GM21447 (cell line): Measurements from ENCODE around the gene GNB5.
"Not testable (repeated sequence)": the region's sequence is repeated elsewhere in the genome, so short reads cannot be mapped to it uniquely, and the experiment has no call there.

ENCODE experiments used
- ATAC-seq: cut with Tn5 transposase; IDR thresholded peaks from one replicate; pipeline ENCODE4 v1.9.1; 2021; ENCODE audit not compliant: unreplicated experiment

The GNB5 gene

GRCh38 chr15:52170199-52170598, 21.0 kb downstream of the GNB5 start:
- not testable (repeated sequence) for ATAC-seq

GRCh38 chr15:52165494-52166131, 25.6 kb downstream of the GNB5 start:
- ATAC-seq: not testable (repeated sequence)

GRCh38 chr15:52164631-52165265, 26.4 kb downstream of the GNB5 start:
- no peak for ATAC-seq

GRCh38 chr15:52163321-52164190, 27.6 kb downstream of the GNB5 start:
- ATAC-seq: no peak

GRCh38 chr15:52162876-52163275, 28.3 kb downstream of the GNB5 start:
- ATAC-seq: no peak

- no peak for ATAC-seq
These were observed 28.9 kb downstream of the GNB5 start for GRCh38 chr15:52162260-52162659.

- ATAC-seq: no peak
These were observed 29.7 kb downstream of the GNB5 start for GRCh38 chr15:52161406-52161966.

GRCh38 chr15:52159645-52160044, 31.5 kb downstream of the GNB5 start:
- ATAC-seq: no peak

GRCh38 chr15:52158084-52158765, 33.0 kb downstream of the GNB5 start:
- no peak for ATAC-seq

GRCh38 chr15:52155878-52156277, 35.3 kb downstream of the GNB5 start:
- ATAC-seq: no peak

- no peak for ATAC-seq
These were observed 36.0 kb downstream of the GNB5 start for GRCh38 chr15:52154896-52155865.

- no peak for ATAC-seq
These were observed 37.0 kb downstream of the GNB5 start for GRCh38 chr15:52153900-52154895.

GRCh38 chr15:52151353-52151752, 39.8 kb downstream of the GNB5 start:
- ATAC-seq: no peak

- ATAC-seq: no peak
These were observed 40.3 kb downstream of the GNB5 start for GRCh38 chr15:52150871-52151270.

GRCh38 chr15:52150043-52150825, 41.0 kb downstream of the GNB5 start:
- no peak for ATAC-seq

- no peak for ATAC-seq
These were observed 42.8 kb downstream of the GNB5 start for GRCh38 chr15:52148403-52148802.

GRCh38 chr15:52146776-52147175, 44.4 kb downstream of the GNB5 start:
- ATAC-seq: no peak

- no peak for ATAC-seq
These were observed 44.9 kb downstream of the GNB5 start for GRCh38 chr15:52146261-52146660.
